22Rv1 (cell line): ENCODE measurements around the gene ADAMTS15.

Experiments
- ZFX ChIP-seq: fragments of 450-650 bp; IDR thresholded peaks from 2 replicates; pipeline ENCODE4 v1.6.1; 2017; ENCODE audit warnings: antibody characterized with exemption, borderline replicate concordance
- TF ChIP-seq, protein P1 (sequence below): fragments of 450-650 bp; IDR thresholded peaks from 2 replicates; pipeline ENCODE4 v1.5.1; 2017; ENCODE audit warnings: mild to moderate bottlenecking

- TF ChIP-seq, protein P1, sequence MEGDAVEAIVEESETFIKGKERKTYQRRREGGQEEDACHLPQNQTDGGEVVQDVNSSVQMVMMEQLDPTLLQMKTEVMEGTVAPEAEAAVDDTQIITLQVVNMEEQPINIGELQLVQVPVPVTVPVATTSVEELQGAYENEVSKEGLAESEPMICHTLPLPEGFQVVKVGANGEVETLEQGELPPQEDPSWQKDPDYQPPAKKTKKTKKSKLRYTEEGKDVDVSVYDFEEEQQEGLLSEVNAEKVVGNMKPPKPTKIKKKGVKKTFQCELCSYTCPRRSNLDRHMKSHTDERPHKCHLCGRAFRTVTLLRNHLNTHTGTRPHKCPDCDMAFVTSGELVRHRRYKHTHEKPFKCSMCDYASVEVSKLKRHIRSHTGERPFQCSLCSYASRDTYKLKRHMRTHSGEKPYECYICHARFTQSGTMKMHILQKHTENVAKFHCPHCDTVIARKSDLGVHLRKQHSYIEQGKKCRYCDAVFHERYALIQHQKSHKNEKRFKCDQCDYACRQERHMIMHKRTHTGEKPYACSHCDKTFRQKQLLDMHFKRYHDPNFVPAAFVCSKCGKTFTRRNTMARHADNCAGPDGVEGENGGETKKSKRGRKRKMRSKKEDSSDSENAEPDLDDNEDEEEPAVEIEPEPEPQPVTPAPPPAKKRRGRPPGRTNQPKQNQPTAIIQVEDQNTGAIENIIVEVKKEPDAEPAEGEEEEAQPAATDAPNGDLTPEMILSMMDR: no peak
- TF ChIP-seq ZFX: no peak
Observed at GRCh38 chr11:130403967-130404366, 44.5 kb upstream of the ADAMTS15 start.
